PC-3 (cell line): Measurements from ENCODE around the gene PLIN5. TPM values are rescaled to one million over a fixed set of nuclear protein-coding genes. Genes with fewer than 3 reads are reported as not detected.
A peak's percentile ranks its signal among the peaks of the same experiment; 100 is the strongest.

ENCODE experiments used
- ATAC-seq: fragments of 200-7000 bp; cut with Tn5 transposase; 2 replicates; pipeline ENCODE4 v1.9.1; 2020; ENCODE audit warnings: mild to moderate bottlenecking, moderate library complexity
- BruUV-seq: library from RNA; stranded (reverse); fragments of 400-500 nt; replicated peaks from 2 replicates; lab custom pipeline; 2021; lab: Mats Ljungman, UMichigan
- CTCF ChIA-PET: fragments of 300-600 bp; sonication (Branson Sonifier 250); formaldehyde crosslinking; loops from one replicate; lab custom pipeline; 2022; ENCODE audit warnings: antibody characterized with exemption; lab: Charles Lee
- POLR2A ChIA-PET: fragments of 300-600 bp; sonication (Branson Sonifier 250); formaldehyde crosslinking; loops from one replicate; lab custom pipeline; 2022; ENCODE audit warnings: antibody characterized with exemption; ENCODE audit not compliant: unreplicated experiment; lab: Charles Lee
- DNase-seq: peaks from one replicate; pipeline ENCODE4 v3.0.0-alpha.2; 2015
- H2AFZ ChIP-seq: fragments of 300-600 bp; sonication (generic); 2 replicates; pipeline ENCODE4 v1.6.0; 2016; ENCODE audit warnings: antibody characterized with exemption, low read length
- H3F3A ChIP-seq: fragments of 300-600 bp; sonication (generic); one replicate; pipeline ENCODE4 v1.6.0; 2017; ENCODE audit warnings: antibody characterized with exemption, low read length, control low read depth, mild to moderate bottlenecking; ENCODE audit not compliant: unreplicated experiment
- H3K27ac ChIP-seq: fragments of 300-600 bp; sonication (generic); 2 replicates; pipeline ENCODE4 v1.5.1; 2016; ENCODE audit warnings: mild to moderate bottlenecking, low read length
- H3K27me3 ChIP-seq: fragments of 300-600 bp; sonication (generic); 2 replicates; pipeline ENCODE4 v1.6.1; 2016; ENCODE audit warnings: low read length, mixed read lengths
- H3K36me3 ChIP-seq: fragments of 300-600 bp; sonication (generic); 2 replicates; pipeline ENCODE4 v1.6.1; 2016; ENCODE audit warnings: low read depth, mixed run types, low read length, mixed read lengths
- H3K4me1 ChIP-seq: fragments of 300-600 bp; sonication (generic); 2 replicates; pipeline ENCODE4 v1.5.1; 2016; ENCODE audit warnings: low read length; ENCODE audit not compliant: insufficient read depth
- H3K4me2 ChIP-seq: fragments of 300-600 bp; sonication (generic); 2 replicates; pipeline ENCODE4 v1.6.0; 2016; ENCODE audit warnings: low read length
- H3K4me3 ChIP-seq: fragments of 300-600 bp; sonication (generic); 2 replicates; pipeline ENCODE4 v1.5.1; 2016; ENCODE audit warnings: mild to moderate bottlenecking, low read length, mixed read lengths
- H3K79me2 ChIP-seq: fragments of 300-600 bp; sonication (generic); 2 replicates; pipeline ENCODE4 v1.6.1; 2017; ENCODE audit warnings: low read length, mixed read lengths
- H3K9ac ChIP-seq: fragments of 300-600 bp; sonication (generic); 2 replicates; pipeline ENCODE4 v1.6.0; 2016; ENCODE audit warnings: mild to moderate bottlenecking, low read length
- H3K9me2 ChIP-seq: fragments of 300-600 bp; sonication (generic); replicated peaks from 2 replicates; pipeline ENCODE4 v1.6.1; 2016; ENCODE audit warnings: mixed run types, low read length, mixed read lengths
- H3K9me3 ChIP-seq: fragments of 300-600 bp; sonication (generic); 2 replicates; pipeline ENCODE4 v1.6.1; 2016; ENCODE audit warnings: low read length, mixed read lengths
- H4K20me1 ChIP-seq: fragments of 300-600 bp; sonication (generic); 2 replicates; pipeline ENCODE4 v1.6.1; 2016; ENCODE audit warnings: low read length, mixed read lengths
- EZH2 ChIP-seq: fragments of 300-600 bp; sonication (generic); IDR thresholded peaks from one replicate; pipeline ENCODE4 v1.6.1; 2017; ENCODE audit warnings: antibody characterized with exemption, mild to moderate bottlenecking, low read length; ENCODE audit not compliant: unreplicated experiment
- EZH2phosphoT487 ChIP-seq: fragments of 300-600 bp; sonication (generic); IDR thresholded peaks from 2 replicates; pipeline ENCODE4 v1.6.1; 2018; ENCODE audit warnings: mild to moderate bottlenecking, antibody characterized with exemption, low read length, borderline replicate concordance
- intact Hi-C: fragments of 100-400 bp; cut with micrococcal nuclease; formaldehyde crosslinking; loops from 2 replicates; pipeline ENCODE4 v1.9.0; 2023
- total RNA-seq: library from RNA; depleted of rRNA; stranded (reverse); fragments of >200 nt; gene quantifications from 2 replicates; pipeline ENCODE4 v1.2.3, GENCODE V29; 2014
- TF ChIP-seq, protein P1 (sequence below): fragments of 300-600 bp; sonication (generic); conservative IDR thresholded peaks from 2 replicates; pipeline ENCODE4 v1.5.1; 2017; ENCODE audit warnings: antibody characterized with exemption, low read depth, mild to moderate bottlenecking, low read length

Gene PLIN5
- total RNA-seq, 1 experiment from 2014 or later, result 1.2 TPM

DNA sequence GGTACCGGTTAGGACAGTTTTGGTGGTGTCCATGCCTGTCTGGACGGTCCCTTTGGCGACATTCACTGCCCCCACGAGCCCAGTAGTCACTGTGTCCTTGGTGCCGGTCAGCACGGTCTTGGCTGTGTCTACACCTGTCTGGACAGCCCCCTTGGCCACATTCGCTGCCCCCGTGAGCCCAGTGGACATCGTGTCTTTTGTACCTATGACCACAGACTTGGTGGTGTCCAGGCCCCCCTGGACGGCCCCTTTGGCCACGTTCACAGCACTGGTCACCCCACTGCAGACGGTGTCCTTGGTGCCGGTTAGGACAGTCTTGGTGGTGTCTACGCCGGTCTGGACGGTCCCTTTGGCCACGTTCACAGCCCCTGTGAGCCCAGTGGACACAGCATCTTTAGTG, 23.0 kb downstream of the PLIN5 start:
- no peak overlapping the region for H3K27ac ChIP-seq
- H3K9me3 ChIP-seq, result no peaks in the 10 kb centered on the region
- no peaks in the 10 kb centered on the region for H3K36me3 ChIP-seq
- H2AFZ ChIP-seq, result no peak overlapping the region
- ATAC-seq, result no peak
- H3K79me2 ChIP-seq, result no peaks in the 10 kb centered on the region
- no peaks in the 10 kb centered on the region for H3K27me3 ChIP-seq
- no peaks in the 10 kb centered on the region for H3F3A ChIP-seq
- H3K9me2 ChIP-seq, result no peaks in the 10 kb centered on the region
- no peaks in the 10 kb centered on the region for H4K20me1 ChIP-seq
- POLR2A ChIA-PET, result no interaction called here
- H3K4me3 ChIP-seq, result no peak overlapping the region
- CTCF ChIA-PET, result no interaction called here
- TF ChIP-seq EZH2phosphoT487 (no peak), EZH2 (no peak)
- TF ChIP-seq, protein P1, sequence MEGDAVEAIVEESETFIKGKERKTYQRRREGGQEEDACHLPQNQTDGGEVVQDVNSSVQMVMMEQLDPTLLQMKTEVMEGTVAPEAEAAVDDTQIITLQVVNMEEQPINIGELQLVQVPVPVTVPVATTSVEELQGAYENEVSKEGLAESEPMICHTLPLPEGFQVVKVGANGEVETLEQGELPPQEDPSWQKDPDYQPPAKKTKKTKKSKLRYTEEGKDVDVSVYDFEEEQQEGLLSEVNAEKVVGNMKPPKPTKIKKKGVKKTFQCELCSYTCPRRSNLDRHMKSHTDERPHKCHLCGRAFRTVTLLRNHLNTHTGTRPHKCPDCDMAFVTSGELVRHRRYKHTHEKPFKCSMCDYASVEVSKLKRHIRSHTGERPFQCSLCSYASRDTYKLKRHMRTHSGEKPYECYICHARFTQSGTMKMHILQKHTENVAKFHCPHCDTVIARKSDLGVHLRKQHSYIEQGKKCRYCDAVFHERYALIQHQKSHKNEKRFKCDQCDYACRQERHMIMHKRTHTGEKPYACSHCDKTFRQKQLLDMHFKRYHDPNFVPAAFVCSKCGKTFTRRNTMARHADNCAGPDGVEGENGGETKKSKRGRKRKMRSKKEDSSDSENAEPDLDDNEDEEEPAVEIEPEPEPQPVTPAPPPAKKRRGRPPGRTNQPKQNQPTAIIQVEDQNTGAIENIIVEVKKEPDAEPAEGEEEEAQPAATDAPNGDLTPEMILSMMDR, result no peak
- H3K4me2 ChIP-seq, result no peak overlapping the region
- H3K9ac ChIP-seq, result no peak overlapping the region
- BruUV-seq, result no TSS peak
- no peaks in the 10 kb centered on the region for H3K4me1 ChIP-seq
- intact Hi-C loops, result no loop called here
- DNase-seq, result no peak

DNA sequence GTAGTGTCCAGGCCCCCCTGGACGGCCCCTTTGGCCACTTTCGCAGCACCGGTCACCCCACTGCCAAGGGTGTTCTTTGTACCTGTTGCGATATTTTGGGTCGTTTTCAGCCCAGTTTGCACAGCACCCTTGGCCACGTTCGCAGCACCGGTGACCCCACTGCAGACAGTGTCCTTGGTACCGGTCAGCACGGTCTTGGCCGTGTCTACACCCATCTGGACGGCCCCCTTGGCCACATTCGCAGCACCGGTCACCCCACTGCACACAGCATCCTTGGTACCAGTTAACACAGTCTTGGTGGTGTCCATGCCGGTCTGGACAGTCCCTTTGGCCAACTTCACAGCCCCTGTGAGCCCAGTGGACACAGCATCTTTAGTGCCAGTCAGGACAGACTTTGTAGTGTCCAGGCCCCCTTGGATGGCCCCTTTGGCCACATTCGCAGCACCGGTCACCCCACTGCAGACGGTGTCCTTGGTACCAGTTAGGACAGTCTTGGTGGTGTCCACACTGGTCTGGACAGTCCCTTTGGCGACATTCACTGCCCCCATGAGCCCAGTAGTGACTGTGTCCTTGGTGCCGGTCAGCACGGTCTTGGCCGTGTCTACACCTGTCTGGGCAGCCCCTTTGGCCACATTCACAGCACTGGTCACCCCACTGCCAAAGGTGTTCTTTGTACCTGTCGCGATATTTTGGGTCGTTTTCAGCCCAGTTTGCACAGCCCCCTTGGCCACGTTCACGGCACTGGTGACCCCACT, 23.5 kb downstream of the PLIN5 start:
- Histone ChIP-seq H4K20me1 (no peaks in the 10 kb centered on the region), H3K9ac (no peak overlapping the region), H3K79me2 (no peaks in the 10 kb centered on the region), H2AFZ (no peak overlapping the region), H3K27me3 (no peaks in the 10 kb centered on the region), H3K4me1 (peaks cover 4% of the 10 kb centered on the region), H3K27ac (no peak overlapping the region), H3K9me2 (no peaks in the 10 kb centered on the region), H3K9me3 (no peaks in the 10 kb centered on the region), H3K4me2 (no peak overlapping the region), H3F3A (no peaks in the 10 kb centered on the region), H3K4me3 (no peak overlapping the region), H3K36me3 (no peaks in the 10 kb centered on the region)
- BruUV-seq, result TSS peak; percentile 9
- intact Hi-C loops, result no loop called here
- TF ChIP-seq, protein P1, result no peak
- no peak for TF ChIP-seq EZH2
- TF ChIP-seq EZH2phosphoT487, result no peak
- ATAC-seq (no peak), DNase-seq (no peak)
- CTCF ChIA-PET, result no interaction called here
- POLR2A ChIA-PET, result no interaction called here

DNA sequence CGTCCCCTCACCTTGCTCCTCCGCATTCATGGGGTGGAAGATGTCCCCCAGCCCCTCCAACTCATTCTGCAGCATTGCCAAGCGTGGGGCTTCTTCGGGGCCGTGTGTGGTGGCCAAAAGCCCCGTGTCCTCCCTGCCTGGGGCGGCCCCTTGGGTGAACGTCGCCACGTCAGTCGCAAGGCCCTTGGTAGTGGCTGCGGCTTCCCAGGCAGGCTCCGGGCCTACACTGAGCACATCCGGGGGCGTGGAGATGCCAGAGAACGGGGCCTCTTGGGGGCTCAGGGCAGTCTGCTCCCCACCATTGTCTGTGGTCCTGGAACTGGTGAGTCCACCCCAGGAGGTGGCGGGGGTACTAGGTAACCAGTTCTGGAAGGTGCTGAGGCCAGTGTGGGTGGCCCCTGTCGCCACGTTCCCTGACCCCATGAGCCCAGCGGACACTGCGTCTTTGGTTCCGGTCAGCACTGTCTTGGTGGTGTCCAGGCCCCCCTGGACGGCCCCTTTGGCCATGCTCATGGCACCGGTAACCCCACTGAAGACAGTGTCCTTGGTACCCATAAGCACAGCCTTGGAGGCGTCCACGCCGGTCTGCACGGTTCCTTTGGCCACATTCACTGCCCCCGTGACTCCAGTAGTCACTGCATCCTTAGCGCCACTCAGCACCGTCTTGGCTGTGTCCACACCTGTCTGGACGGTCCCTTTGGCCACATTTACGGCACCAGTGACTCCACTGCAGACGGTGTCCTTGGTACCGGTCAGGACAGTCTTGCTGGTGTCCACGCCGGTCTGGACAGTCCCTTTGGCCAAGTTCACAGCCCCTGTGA, 24.4 kb downstream of the PLIN5 start:
- no peaks in the 10 kb centered on the region for H3K79me2 ChIP-seq
- DNase-seq, result no peak
- H3K27me3 ChIP-seq, result no peaks in the 10 kb centered on the region
- no peaks in the 10 kb centered on the region for H3K36me3 ChIP-seq
- BruUV-seq, result no TSS peak
- ChIA-PET POLR2A (no interaction called here), CTCF (no interaction called here)
- intact Hi-C loops, result no loop called here
- no peaks in the 10 kb centered on the region for H3F3A ChIP-seq
- no peak for ATAC-seq
- H3K4me3 ChIP-seq, result no peak overlapping the region
- peaks cover 8% of the 10 kb centered on the region for H3K4me1 ChIP-seq
- H3K27ac ChIP-seq, result no peak overlapping the region
- no peaks in the 10 kb centered on the region for H3K9me2 ChIP-seq
- TF ChIP-seq EZH2phosphoT487, result no peak
- no peak for TF ChIP-seq EZH2
- TF ChIP-seq, protein P1, result no peak
- no peak overlapping the region for H3K9ac ChIP-seq
- H3K4me2 ChIP-seq, result no peak overlapping the region
- H2AFZ ChIP-seq, result no peak overlapping the region
- H3K9me3 ChIP-seq, result no peaks in the 10 kb centered on the region
- no peaks in the 10 kb centered on the region for H4K20me1 ChIP-seq
